ENCODE measurements around the gene INO80B. TPM values are rescaled to one million over a fixed set of nuclear protein-coding genes. Genes with fewer than 3 reads are reported as not detected.

Gene INO80B
- total RNA-seq, 6 donors from 2014 or later, result 12.6 to 85.9 (median 32.5) TPM

- no peak for TF ChIP-seq POLR2AphosphoS5 (IDR thresholded peaks at IDR 0.05)
- no peak for TF ChIP-seq POLR2A (IDR thresholded peaks at IDR 0.05)
- no peak for TF ChIP-seq EP300 (IDR thresholded peaks at IDR 0.05)
- no peak for TF ChIP-seq CTCF (IDR thresholded peaks at IDR 0.05)
- ATAC-seq (ENCODE audit: low FRiP score in 2 of 2) (no peak), DNase-seq (no peak)
- Histone ChIP-seq H3K4me1 (peaks cover under 1 to 6% (median 2%) of the 10 kb centered on the region in 4 donors), H3K36me3 (peaks cover 30 to 79% (median 55%) of the 10 kb centered on the region in 4 donors), H3K4me3 (no peak overlapping the region), H3K9me3 (no peaks in the 10 kb centered on the region), H3K27me3 (no peaks in the 10 kb centered on the region), H3K27ac (no peak overlapping the region)
- 92 to 94% methylated on average over 9 of the region's 9 CpGs for WGBS, 2 donors
Measured at GRCh38 chr2:74488643-74489481, 34.0 kb downstream of the INO80B start.

- 92 to 93% methylated on average over 2 to 9 of the region's 9 CpGs for WGBS, 2 donors
- Histone ChIP-seq H3K27ac (no peak overlapping the region), H3K9me3 (no peaks in the 10 kb centered on the region), H3K4me3 (no peak overlapping the region), H3K36me3 (peaks cover 30 to 85% (median 56%) of the 10 kb centered on the region in 4 donors), H3K4me1 (no peaks in the 10 kb centered on the region), H3K27me3 (no peaks in the 10 kb centered on the region)
- DNase-seq (no peak), ATAC-seq (ENCODE audit: low FRiP score in 2 of 2) (peak in 1 of 2 donors; percentile 12)
- no peak for TF ChIP-seq POLR2AphosphoS5 (IDR thresholded peaks at IDR 0.05)
- TF ChIP-seq POLR2A (IDR thresholded peaks at IDR 0.05), result no peak
- no peak for TF ChIP-seq EP300 (IDR thresholded peaks at IDR 0.05)
- TF ChIP-seq CTCF (IDR thresholded peaks at IDR 0.05), result no peak
Measured at GRCh38 chr2:74489906-74490305, 35.0 kb downstream of the INO80B start.

GRCh38 chr2:74491648-74492544 is 37.0 kb downstream of the INO80B start:
- Histone ChIP-seq H3K27ac (no peak overlapping the region), H3K4me1 (no peaks in the 10 kb centered on the region), H3K27me3 (no peaks in the 10 kb centered on the region), H3K36me3 (peaks cover 30 to 67% (median 47%) of the 10 kb centered on the region in 4 donors), H3K4me3 (no peak overlapping the region), H3K9me3 (no peaks in the 10 kb centered on the region)
- no peak for ATAC-seq (ENCODE audit: low FRiP score in 2 of 2)
- WGBS, 2 donors, result 97 to 98% methylated on average over 11 to 12 of the region's 12 CpGs
- no peak for TF ChIP-seq POLR2AphosphoS5 (IDR thresholded peaks at IDR 0.05)
- no peak for TF ChIP-seq EP300 (IDR thresholded peaks at IDR 0.05)
- no peak for TF ChIP-seq POLR2A (IDR thresholded peaks at IDR 0.05)
- TF ChIP-seq CTCF (IDR thresholded peaks at IDR 0.05), result no peak
- peak in 1 of 2 donors; percentile 64 for DNase-seq

- Histone ChIP-seq H3K4me1 (peaks cover 10 to 15% (median 12%) of the 10 kb centered on the region in 4 donors), H3K27ac (no peak overlapping the region), H3K4me3 (no peak overlapping the region), H3K36me3 (peaks cover 30 to 55% (median 44%) of the 10 kb centered on the region in 4 donors), H3K9me3 (no peaks in the 10 kb centered on the region), H3K27me3 (peaks cover 0 to 11% (median 0%) of the 10 kb centered on the region in 4 donors)
- no peak for ATAC-seq (ENCODE audit: low FRiP score in 2 of 2)
- TF ChIP-seq POLR2A (IDR thresholded peaks at IDR 0.05), result no peak
- TF ChIP-seq EP300 (IDR thresholded peaks at IDR 0.05), result no peak
- no peak for TF ChIP-seq POLR2AphosphoS5 (IDR thresholded peaks at IDR 0.05)
- no peak for TF ChIP-seq CTCF (IDR thresholded peaks at IDR 0.05)
- WGBS, 2 donors, result 95 to 100% methylated on average over 3 of the region's 3 CpGs
- no peak for DNase-seq
Measured at GRCh38 chr2:74493546-74493945, 38.7 kb downstream of the INO80B start.
